NCI-H128 (cell line): ENCODE data around the gene THADA.
"Not testable (repeated sequence)": the region's sequence is repeated elsewhere in the genome, so short reads cannot be mapped to it uniquely, and the experiment has no call there.

Experiments
- DNase-seq: peaks from one replicate; lab custom pipeline; 2025; ENCODE audit not compliant: unreplicated experiment; lab: John Stamatoyannopoulos, UW

THADA gene

GRCh38 chr2:43448011-43448821 lies 147.6 kb downstream of the THADA start:
- DNase-seq = no peak

GRCh38 chr2:43446755-43447154 lies 149.1 kb downstream of the THADA start:
- not testable (repeated sequence) for DNase-seq

GRCh38 chr2:43445781-43446180 lies 150.1 kb downstream of the THADA start:
- DNase-seq = no peak

GRCh38 chr2:43444989-43445645 lies 150.7 kb downstream of the THADA start:
- no peak for DNase-seq

DNA sequence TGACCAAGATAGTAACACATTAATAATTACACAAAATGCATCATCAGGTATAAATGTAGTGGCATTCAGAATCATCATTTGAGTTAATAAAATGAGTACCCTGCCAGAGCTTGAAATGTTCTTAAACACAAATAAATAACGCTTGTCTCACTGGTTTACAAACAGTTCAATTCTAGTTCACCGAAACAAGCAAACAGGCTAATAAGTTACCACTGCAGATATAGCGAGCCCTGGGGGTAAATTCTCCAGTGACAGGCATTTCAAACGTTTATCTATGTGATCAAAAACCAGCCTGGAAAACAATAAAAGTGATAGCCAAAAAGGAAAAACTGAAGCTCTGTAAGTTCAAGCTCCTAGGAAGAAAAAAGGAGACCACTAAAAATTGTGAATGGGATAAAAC lies 152.6 kb downstream of the THADA start:
- DNase-seq = no peak

DNA sequence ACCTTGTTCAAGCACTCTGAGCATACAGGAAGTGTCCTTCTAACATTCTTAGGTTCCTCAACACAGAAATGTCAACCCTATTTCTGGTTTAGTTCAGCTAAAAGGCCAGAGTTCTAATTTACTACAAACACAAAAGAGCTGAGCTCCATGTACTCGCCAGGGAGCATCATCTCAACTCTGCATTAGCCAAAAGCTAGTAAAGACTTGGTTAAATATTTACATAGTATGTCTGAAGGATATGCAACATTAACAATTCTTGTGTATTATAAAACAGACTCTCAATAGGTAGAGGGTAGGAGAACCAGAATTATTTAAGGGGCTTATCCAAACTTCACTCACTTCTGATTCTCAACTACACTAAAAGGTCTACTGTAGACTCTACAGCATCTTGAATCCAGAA lies 154.6 kb downstream of the THADA start:
- DNase-seq = no peak

DNA sequence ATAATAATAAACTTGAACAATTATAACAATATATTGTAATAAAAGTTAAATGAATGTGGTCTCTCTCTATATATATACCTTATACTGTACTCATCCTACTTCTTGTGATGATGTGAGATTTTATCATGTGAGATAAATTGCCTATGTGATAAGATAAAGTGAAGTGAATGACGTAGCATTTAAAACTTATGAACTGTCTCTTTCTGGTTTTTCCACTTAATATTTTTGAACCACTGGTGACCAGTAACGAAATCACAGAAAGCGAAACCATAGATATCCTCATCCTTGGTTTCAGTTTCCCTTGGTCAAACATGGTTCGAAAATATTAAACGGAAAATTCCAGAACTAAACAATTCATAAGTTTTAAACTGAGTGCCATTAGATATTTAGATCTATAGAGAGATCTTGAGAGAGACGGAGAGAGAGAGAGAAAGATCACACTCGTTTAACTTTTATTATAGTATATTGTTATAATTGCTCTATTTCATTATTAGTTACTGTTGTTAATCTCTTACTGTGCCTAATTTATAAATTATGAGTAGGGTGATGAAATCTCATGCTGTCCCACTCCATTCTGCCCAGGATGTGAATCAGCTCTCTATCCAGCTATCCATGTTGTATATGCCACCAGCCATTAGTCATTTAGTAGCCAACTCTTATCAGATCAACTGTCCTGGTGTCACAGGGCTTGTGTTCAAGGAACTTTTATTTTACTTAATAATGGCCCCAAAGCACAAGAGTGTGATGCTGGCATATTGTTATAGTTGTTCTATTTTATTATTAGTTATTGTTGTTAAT lies 156.8 kb downstream of the THADA start:
- no peak for DNase-seq

- DNase-seq = no peak
Observed at GRCh38 chr2:43438342-43438741, 157.5 kb downstream of the THADA start.

GRCh38 chr2:43437363-43437762 lies 158.5 kb downstream of the THADA start:
- no peak for DNase-seq

DNA sequence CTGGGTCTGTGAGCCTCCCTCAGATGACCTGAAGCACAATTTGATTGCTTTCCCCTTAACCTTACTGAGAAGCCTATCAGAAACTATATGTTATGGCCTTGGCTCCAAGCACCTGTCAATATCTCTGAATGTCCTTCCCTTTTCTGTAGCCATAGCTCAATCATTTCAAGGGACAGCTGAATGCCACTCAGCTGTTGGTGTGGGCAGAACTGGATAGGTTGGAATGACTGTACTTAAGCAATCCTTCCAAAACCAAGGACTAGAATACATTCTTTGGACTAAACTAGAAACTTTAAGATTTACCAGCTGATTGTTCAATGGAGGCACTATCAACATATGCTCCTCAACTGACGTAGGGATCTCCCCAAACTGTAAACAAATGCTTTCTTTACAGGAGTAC lies 159.4 kb downstream of the THADA start:
- DNase-seq = no peak

- no peak for DNase-seq
Observed at GRCh38 chr2:43435746-43436145, 160.1 kb downstream of the THADA start.

DNA sequence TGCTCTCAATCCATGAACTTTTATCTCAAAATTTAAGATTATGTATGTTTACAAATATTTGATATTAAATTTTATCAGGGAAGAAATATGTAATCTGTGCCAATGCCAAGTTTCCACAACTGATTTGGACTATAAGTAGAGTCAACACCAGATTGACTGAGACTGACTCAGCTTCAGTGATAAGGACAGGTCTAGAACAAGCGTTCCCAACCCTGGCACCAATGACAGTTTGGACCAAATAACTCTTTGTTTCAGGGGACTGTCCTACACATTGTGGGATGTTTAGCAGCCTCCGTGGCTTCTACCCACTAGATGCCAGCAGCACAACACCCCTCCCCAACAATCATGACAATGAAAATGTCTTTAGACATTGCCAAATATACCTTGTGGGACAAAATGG lies 165.3 kb downstream of the THADA start:
- DNase-seq = no peak

- no peak for DNase-seq
Observed at GRCh38 chr2:43429369-43429768, 166.5 kb downstream of the THADA start.

- no peak for DNase-seq
Observed at GRCh38 chr2:43427032-43427424, 168.8 kb downstream of the THADA start.

GRCh38 chr2:43426305-43427031 lies 169.4 kb downstream of the THADA start:
- DNase-seq = no peak

- DNase-seq = no peak
Observed at GRCh38 chr2:43425659-43426058, 170.2 kb downstream of the THADA start.

GRCh38 chr2:43424262-43425207 lies 171.3 kb downstream of the THADA start:
- DNase-seq = no peak

- no peak for DNase-seq
Observed at GRCh38 chr2:43423941-43424261, 171.9 kb downstream of the THADA start.

GRCh38 chr2:43421194-43421593 lies 174.6 kb downstream of the THADA start:
- DNase-seq = no peak

- DNase-seq = no peak
Observed at GRCh38 chr2:43420389-43420801, 175.4 kb downstream of the THADA start.
